Measurements from ENCODE around the gene LMTK2. TPM values are rescaled to one million over a fixed set of nuclear protein-coding genes. Genes with fewer than 3 reads are reported as not detected.
A peak's percentile ranks its signal among the peaks of the same experiment; 100 is the strongest.

The LMTK2 gene
- total RNA-seq, 1 donor from 2014 or later = 20.6 TPM

DNA sequence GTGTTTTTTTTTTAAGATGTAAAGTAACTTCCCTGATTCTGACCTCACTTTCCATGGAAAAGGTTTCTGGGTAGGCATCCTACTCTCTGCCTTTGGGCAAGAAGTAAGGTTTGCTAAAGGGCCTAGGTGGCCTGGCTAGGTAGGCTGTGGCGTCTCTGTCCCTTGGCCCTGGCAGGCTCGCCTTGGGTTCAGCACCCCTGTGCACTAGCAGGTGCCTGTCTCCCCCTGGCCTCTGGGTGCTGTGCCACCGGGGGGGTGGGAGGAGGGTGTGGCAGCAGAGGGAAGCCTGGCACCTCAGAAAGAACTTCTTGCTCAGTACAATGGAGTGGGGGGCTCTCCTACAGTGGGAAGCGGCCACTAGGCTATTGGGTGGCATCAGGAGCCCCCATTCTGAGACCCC is 131.4 kb downstream of the LMTK2 start:
- Mint-ChIP-seq H3K4me1 (ENCODE audit: low read depth, unreplicated experiment) (no peaks in the 10 kb centered on the region), H3K27ac (ENCODE audit: unreplicated experiment) (no peak overlapping the region), H3K36me3 (ENCODE audit: unreplicated experiment) (peaks cover 6% of the 10 kb centered on the region), H3K4me3 (ENCODE audit: unreplicated experiment) (no peak overlapping the region), H3K27me3 (ENCODE audit: unreplicated experiment) (no peaks in the 10 kb centered on the region), H3K9me3 (ENCODE audit: unreplicated experiment) (peaks cover 7% of the 10 kb centered on the region)
- TF ChIP-seq, protein P1, sequence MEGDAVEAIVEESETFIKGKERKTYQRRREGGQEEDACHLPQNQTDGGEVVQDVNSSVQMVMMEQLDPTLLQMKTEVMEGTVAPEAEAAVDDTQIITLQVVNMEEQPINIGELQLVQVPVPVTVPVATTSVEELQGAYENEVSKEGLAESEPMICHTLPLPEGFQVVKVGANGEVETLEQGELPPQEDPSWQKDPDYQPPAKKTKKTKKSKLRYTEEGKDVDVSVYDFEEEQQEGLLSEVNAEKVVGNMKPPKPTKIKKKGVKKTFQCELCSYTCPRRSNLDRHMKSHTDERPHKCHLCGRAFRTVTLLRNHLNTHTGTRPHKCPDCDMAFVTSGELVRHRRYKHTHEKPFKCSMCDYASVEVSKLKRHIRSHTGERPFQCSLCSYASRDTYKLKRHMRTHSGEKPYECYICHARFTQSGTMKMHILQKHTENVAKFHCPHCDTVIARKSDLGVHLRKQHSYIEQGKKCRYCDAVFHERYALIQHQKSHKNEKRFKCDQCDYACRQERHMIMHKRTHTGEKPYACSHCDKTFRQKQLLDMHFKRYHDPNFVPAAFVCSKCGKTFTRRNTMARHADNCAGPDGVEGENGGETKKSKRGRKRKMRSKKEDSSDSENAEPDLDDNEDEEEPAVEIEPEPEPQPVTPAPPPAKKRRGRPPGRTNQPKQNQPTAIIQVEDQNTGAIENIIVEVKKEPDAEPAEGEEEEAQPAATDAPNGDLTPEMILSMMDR (IDR thresholded peaks at IDR 0.05; ENCODE audit: partially characterized antibody, unreplicated experiment) = no peak
- no peak for DNase-seq

DNA sequence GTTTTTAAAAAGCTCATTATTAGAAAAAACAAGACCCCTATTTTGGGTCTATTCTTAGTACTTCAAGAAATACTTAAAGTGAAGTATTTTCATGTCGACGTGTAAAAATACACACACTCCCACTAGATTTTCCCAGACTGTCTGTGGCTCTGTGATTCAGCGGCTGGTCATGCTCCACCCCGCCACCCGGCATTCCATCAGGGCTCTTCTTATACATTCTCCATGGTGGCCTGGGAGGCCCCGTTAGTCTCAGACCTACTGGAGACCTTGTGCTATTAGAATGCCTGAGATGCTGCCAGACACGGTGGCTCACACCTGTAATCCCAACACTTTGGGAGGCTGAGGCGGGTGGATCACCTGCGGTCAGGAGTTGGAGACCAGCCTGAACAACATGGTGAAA is 132.3 kb downstream of the LMTK2 start:
- Mint-ChIP-seq H3K27me3 (ENCODE audit: unreplicated experiment) (no peaks in the 10 kb centered on the region), H3K36me3 (ENCODE audit: unreplicated experiment) (peaks cover 6% of the 10 kb centered on the region), H3K4me1 (ENCODE audit: low read depth, unreplicated experiment) (no peaks in the 10 kb centered on the region), H3K4me3 (ENCODE audit: unreplicated experiment) (no peak overlapping the region), H3K9me3 (ENCODE audit: unreplicated experiment) (peaks cover 5% of the 10 kb centered on the region), H3K27ac (ENCODE audit: unreplicated experiment) (no peak overlapping the region)
- no peak for DNase-seq
- TF ChIP-seq, protein P1 (IDR thresholded peaks at IDR 0.05; ENCODE audit: partially characterized antibody, unreplicated experiment) = no peak

DNA sequence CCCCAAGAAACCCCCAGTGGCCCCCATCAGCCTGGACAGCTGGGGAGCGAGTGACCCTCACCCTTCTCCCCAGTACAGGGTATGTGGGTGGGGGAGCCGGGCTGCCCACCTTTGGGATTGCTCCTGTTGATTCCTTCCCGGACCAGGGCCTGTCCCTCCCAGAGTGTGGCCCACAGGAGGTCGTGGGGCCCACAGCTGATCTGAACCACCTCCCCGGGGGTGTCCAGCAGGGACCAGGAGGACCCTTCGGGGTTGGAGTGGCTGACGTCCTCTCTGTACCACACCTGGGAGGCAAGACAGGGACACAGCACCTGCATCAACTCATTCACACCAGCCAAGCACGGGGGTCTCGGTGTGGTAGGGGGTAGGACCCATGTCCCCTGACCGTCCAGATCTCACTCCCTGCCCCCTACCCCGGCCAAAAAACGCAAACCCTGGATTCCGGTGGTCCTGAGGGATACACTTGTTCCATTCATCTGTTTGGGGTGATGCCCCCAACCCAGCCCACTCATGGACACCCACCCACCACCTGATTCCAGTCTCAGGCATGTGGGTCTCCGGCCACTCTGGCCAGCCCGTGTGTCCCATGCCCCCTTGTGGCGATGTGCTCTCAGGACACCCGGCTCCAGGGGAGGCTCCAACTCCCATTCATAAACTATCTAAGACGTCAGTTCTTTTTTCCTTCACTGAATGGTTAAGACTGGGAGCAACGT is 134.5 kb downstream of the LMTK2 start:
- Mint-ChIP-seq H3K27me3 (ENCODE audit: unreplicated experiment) (no peaks in the 10 kb centered on the region), H3K36me3 (ENCODE audit: unreplicated experiment) (peaks cover 6% of the 10 kb centered on the region), H3K27ac (ENCODE audit: unreplicated experiment) (peak overlapping the region; percentile 12), H3K9me3 (ENCODE audit: unreplicated experiment) (peaks cover 3% of the 10 kb centered on the region), H3K4me1 (ENCODE audit: low read depth, unreplicated experiment) (no peaks in the 10 kb centered on the region), H3K4me3 (ENCODE audit: unreplicated experiment) (no peak overlapping the region)
- DNase-seq = peak; percentile 81
- TF ChIP-seq, protein P1 (IDR thresholded peaks at IDR 0.05; ENCODE audit: partially characterized antibody, unreplicated experiment) = peak; percentile 83

DNA sequence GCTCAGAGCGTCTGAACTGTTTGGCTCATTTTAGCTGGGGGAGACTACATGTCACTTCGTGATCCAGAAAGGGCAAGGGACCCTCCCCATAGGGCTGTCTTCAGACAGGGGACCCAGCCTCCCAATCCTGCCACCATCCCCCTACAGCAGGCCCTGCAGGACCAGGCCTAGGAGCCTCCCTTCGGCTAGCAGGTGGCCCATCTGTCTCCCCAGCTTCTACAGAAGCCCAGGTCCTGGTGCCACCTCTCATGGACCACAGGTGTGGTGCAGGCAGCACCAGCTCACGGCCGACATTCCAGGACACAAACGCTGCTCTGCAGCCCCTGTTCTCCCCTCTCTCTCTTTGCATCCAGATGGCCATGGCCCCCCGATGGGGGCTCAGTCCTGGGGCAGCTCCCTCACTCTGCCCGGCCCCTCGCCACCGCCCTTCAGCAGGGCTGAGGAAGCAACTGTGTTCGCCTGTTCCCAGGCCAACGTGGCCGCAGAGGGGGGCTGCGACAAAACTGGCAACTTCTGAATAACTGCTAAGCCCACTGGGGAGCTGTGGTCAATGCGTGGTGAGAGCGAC is 135.1 kb downstream of the LMTK2 start:
- Mint-ChIP-seq H3K4me3 (ENCODE audit: unreplicated experiment) (no peak overlapping the region), H3K9me3 (ENCODE audit: unreplicated experiment) (peaks cover 3% of the 10 kb centered on the region), H3K27me3 (ENCODE audit: unreplicated experiment) (no peaks in the 10 kb centered on the region), H3K27ac (ENCODE audit: unreplicated experiment) (peak overlapping the region; percentile 12), H3K36me3 (ENCODE audit: unreplicated experiment) (peaks cover 6% of the 10 kb centered on the region), H3K4me1 (ENCODE audit: low read depth, unreplicated experiment) (no peaks in the 10 kb centered on the region)
- TF ChIP-seq, protein P1 (IDR thresholded peaks at IDR 0.05; ENCODE audit: partially characterized antibody, unreplicated experiment) = peak; percentile 49
- no peak for DNase-seq

DNA sequence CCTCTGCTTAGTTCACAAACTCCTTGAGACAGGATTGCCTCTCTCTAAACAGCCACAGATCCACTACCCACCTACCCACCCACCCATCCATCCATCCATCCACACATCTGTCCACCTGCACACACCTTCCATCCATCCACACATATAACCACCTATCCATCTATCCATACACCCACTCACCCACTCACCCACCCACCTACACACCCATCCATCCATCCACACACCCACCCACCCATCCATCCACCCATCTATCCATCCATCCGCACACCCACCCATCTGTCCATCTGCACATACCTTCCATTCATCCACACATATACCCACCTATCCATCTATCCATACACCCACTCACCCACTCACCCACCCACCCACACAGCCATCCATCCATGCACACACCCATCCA is 135.7 kb downstream of the LMTK2 start:
- TF ChIP-seq, protein P1 (IDR thresholded peaks at IDR 0.05; ENCODE audit: partially characterized antibody, unreplicated experiment) = no peak
- Mint-ChIP-seq H3K27ac (ENCODE audit: unreplicated experiment) (no peak overlapping the region), H3K4me3 (ENCODE audit: unreplicated experiment) (no peak overlapping the region), H3K27me3 (ENCODE audit: unreplicated experiment) (peaks cover 2% of the 10 kb centered on the region), H3K4me1 (ENCODE audit: low read depth, unreplicated experiment) (peaks cover 1% of the 10 kb centered on the region), H3K36me3 (ENCODE audit: unreplicated experiment) (peaks cover 6% of the 10 kb centered on the region), H3K9me3 (ENCODE audit: unreplicated experiment) (peaks cover 3% of the 10 kb centered on the region)
- DNase-seq = no peak

Measured in glutamatergic neuron (in vitro differentiated cells).